Left lung (tissue), 10 donors: Measurements from ENCODE around the gene HAPLN2. TPM values are rescaled to one million over a fixed set of nuclear protein-coding genes. Genes with fewer than 3 reads are reported as not detected.
A peak's percentile ranks its signal among the peaks of the same experiment; 100 is the strongest.

Source experiments
- ATAC-seq: fragments of 200-7000 bp; cut with Tn5 transposase; one replicate; pipeline ENCODE4 v1.9.1; 2020; ENCODE audit warnings: moderate library complexity
- DNase-seq, 4 donors: peaks; one replicate each; pipeline ENCODE4 v3.0.0-alpha.2; 2013 to 2020
- H3K27ac ChIP-seq, 2 donors: fragments of 200-600 bp; sonication (generic) in 1 of 2; one replicate each; pipeline versions ENCODE4 v1.5.0 to v1.8.0; 2020 to 2021
- H3K27me3 ChIP-seq, 2 donors: fragments of 200-600 bp; sonication (generic) in 1 of 2; one replicate each; pipeline versions ENCODE4 v1.5.0 to v1.8.0; 2020 to 2021
- H3K36me3 ChIP-seq, 2 donors: fragments of 200-600 bp; sonication (generic) in 1 of 2; one replicate each; pipeline versions ENCODE4 v1.5.0 to v1.8.0; 2020 to 2021
- H3K4me1 ChIP-seq, 2 donors: fragments of 200-600 bp; one replicate each; pipeline ENCODE4 v1.8.0; 2021
- H3K4me3 ChIP-seq, 2 donors: fragments of 200-600 bp; sonication (generic) in 1 of 2; one replicate each; pipeline versions ENCODE4 v1.5.0 to v1.8.0; 2020 to 2021; ENCODE audit warnings: mild to moderate bottlenecking in 1 of 2
- H3K9me3 ChIP-seq, 2 donors: fragments of 200-600 bp; sonication (generic) in 1 of 2; one replicate each; pipeline versions ENCODE4 v1.5.0 to v1.8.0; 2020 to 2021
- CTCF ChIP-seq, 2 donors: fragments of 200-600 bp; sonication (generic) in 1 of 2; IDR thresholded peaks; one replicate each; pipeline versions ENCODE4 v1.5.0 to v1.8.0; 2021; ENCODE audit warnings: antibody characterized with exemption in 2 of 2
- intact Hi-C, 2 donors: fragments of 100-400 bp; cut with DNase I; formaldehyde crosslinking; loops; one replicate each; pipeline versions ENCODE4 v1.11.2 to v1.14.2; 2022
- polyA plus RNA-seq, 6 donors: library from polyadenylated mRNA; unstranded; fragments of 120-200 nt; gene quantifications; one replicate each; pipeline ENCODE4 v1.2.1, GENCODE V29; 2013; ENCODE audit not compliant: insufficient read length in 6 of 6
- total RNA-seq, 2 donors: library from RNA; stranded (reverse); fragmentation: NEBNext Ultra II Directional; extraction: Animal tissue kit (Norgen Biotek cat#: 25700); gene quantifications; one replicate each; pipeline ENCODE4 v1.2.1, GENCODE V29; 2021
- donor health status: DM: no; HTN: yes; CAD: no.
- donor health status: DM: no; HTN: no; CAD: no.

Gene HAPLN2
- total and polyA plus RNA-seq, 8 donors = 0.15 to 0.50 (median 0.33) TPM; not detected in 1

- Histone ChIP-seq H3K36me3 (peaks cover 0 to 13% of the 10 kb centered on the region in 2 donors), H3K9me3 (no peaks in the 10 kb centered on the region), H3K4me1 (peaks cover 5 to 19% of the 10 kb centered on the region in 2 donors), H3K4me3 (no peak overlapping the region), H3K27me3 (no peaks in the 10 kb centered on the region), H3K27ac (no peak overlapping the region)
- intact Hi-C loops = no loop called here
- no peak for TF ChIP-seq CTCF (IDR thresholded peaks at IDR 0.05)
- DNase-seq (no peak), ATAC-seq (no peak)
These were observed 29.7 kb upstream of the HAPLN2 start for GRCh38 chr1:156589546-156589945.

- Histone ChIP-seq H3K4me3 (peak overlapping the region in 1 of 2 donors; percentile 81), H3K27ac (peak overlapping the region; percentile 78 to 82)
These were observed 28.7 kb upstream of the HAPLN2 start for GRCh38 chr1:156590326-156591180.

GRCh38 chr1:156591181-156591431 is 28.1 kb upstream of the HAPLN2 start:
- ATAC-seq (no peak), DNase-seq (no peak)
- Histone ChIP-seq H3K36me3 (peaks cover 0 to 29% of the 10 kb centered on the region in 2 donors), H3K9me3 (no peaks in the 10 kb centered on the region), H3K4me1 (peaks cover 5 to 19% of the 10 kb centered on the region in 2 donors), H3K27ac (peak overlapping the region; percentile 78 to 82), H3K4me3 (peak overlapping the region; percentile 81 to 89), H3K27me3 (no peaks in the 10 kb centered on the region)
- intact Hi-C loops = no loop called here
- no peak for TF ChIP-seq CTCF (IDR thresholded peaks at IDR 0.05)

More at GRCh38 chr1:156590326-156591180, 28.7 kb upstream of the HAPLN2 start:
- Histone ChIP-seq H3K4me1 (peaks cover 5 to 19% of the 10 kb centered on the region in 2 donors), H3K36me3 (peaks cover 0 to 23% of the 10 kb centered on the region in 2 donors), H3K27me3 (no peaks in the 10 kb centered on the region), H3K9me3 (no peaks in the 10 kb centered on the region)
- ATAC-seq (no peak), DNase-seq (no peak)
- TF ChIP-seq CTCF (IDR thresholded peaks at IDR 0.05) = no peak
- intact Hi-C loops = no loop called here

GRCh38 chr1:156591432-156592157 is 27.6 kb upstream of the HAPLN2 start, which contains the start of gene NAXE:
Gene NAXE (plus strand): TSS chr1:156591776. CDS start chr1:156591805, 29 bp downstream.
- no peak for TF ChIP-seq CTCF (IDR thresholded peaks at IDR 0.05)
- intact Hi-C loops = no loop called here
- DNase-seq = peak; percentile 65 to 95 (median 75)
- Histone ChIP-seq H3K36me3 (peaks cover 0 to 34% of the 10 kb centered on the region in 2 donors), H3K4me1 (peaks cover 5 to 19% of the 10 kb centered on the region in 2 donors), H3K27ac (peak within 1 kb of the TSS; percentile 78 to 82), H3K9me3 (no peaks in the 10 kb centered on the region), H3K4me3 (peak within 1 kb of the TSS; percentile 81 to 89), H3K27me3 (no peaks in the 10 kb centered on the region)
- peak; percentile 98 for ATAC-seq
